Measurements from ENCODE around the gene CABP7.

DNA sequence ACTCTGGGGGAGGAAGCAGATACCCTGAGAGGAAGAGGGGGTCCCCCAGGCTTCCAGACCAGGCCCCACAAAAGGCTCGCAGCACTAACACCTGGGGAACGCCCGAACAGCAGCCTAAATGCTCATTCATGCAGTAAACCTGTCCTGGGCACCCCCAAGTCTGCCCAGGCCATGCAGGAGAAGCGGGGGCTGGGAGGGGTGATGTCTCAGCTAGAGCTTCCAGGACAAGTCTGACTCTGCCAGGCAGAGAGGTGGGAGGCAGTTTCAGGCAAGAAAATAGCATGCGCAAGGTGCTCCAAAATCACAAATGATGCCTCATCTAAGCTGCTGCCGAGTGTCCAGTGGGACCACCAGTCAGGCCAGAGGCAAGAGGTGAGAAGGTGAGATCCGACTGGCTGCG, 14.6 kb downstream of the CABP7 start:
- TF ChIP-seq, protein P1, sequence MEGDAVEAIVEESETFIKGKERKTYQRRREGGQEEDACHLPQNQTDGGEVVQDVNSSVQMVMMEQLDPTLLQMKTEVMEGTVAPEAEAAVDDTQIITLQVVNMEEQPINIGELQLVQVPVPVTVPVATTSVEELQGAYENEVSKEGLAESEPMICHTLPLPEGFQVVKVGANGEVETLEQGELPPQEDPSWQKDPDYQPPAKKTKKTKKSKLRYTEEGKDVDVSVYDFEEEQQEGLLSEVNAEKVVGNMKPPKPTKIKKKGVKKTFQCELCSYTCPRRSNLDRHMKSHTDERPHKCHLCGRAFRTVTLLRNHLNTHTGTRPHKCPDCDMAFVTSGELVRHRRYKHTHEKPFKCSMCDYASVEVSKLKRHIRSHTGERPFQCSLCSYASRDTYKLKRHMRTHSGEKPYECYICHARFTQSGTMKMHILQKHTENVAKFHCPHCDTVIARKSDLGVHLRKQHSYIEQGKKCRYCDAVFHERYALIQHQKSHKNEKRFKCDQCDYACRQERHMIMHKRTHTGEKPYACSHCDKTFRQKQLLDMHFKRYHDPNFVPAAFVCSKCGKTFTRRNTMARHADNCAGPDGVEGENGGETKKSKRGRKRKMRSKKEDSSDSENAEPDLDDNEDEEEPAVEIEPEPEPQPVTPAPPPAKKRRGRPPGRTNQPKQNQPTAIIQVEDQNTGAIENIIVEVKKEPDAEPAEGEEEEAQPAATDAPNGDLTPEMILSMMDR (IDR thresholded peaks at IDR 0.05) = no peak
- no peak for TF ChIP-seq EP300 (IDR thresholded peaks at IDR 0.05)
- no peak for TF ChIP-seq POLR2A (IDR thresholded peaks at IDR 0.05)
